ENCODE measurements around the gene MRPL46.

The MRPL46 gene

GRCh38 chr15:88433046-88433685, 34.0 kb downstream of the MRPL46 start:
- Histone ChIP-seq H3K9me3 (no peaks in the 10 kb centered on the region), H3K4me1 (peaks cover 9% of the 10 kb centered on the region), H3K27me3 (no peaks in the 10 kb centered on the region), H3K36me3 (no peaks in the 10 kb centered on the region), H3K4me3 (ENCODE audit: low read depth, low read length) (no peak overlapping the region)
- DNase-seq = no peak
- no peak for TF ChIP-seq CTCF (IDR thresholded peaks at IDR 0.05; ENCODE audit: low read depth, low read length)

- no peaks in the 10 kb centered on the region for H3K27me3 ChIP-seq
- no peak for TF ChIP-seq CTCF (IDR thresholded peaks at IDR 0.05; ENCODE audit: low read depth, low read length)
- no peaks in the 10 kb centered on the region for H3K36me3 ChIP-seq
- H3K4me3 ChIP-seq (ENCODE audit: low read depth, low read length) = no peak overlapping the region
- peaks cover 17% of the 10 kb centered on the region for H3K4me1 ChIP-seq
- no peaks in the 10 kb centered on the region for H3K9me3 ChIP-seq
- no peak for DNase-seq
Measured at GRCh38 chr15:88431441-88431840, 35.7 kb downstream of the MRPL46 start.

- Histone ChIP-seq H3K27me3 (no peaks in the 10 kb centered on the region), H3K9me3 (no peaks in the 10 kb centered on the region), H3K36me3 (no peaks in the 10 kb centered on the region), H3K4me3 (ENCODE audit: low read depth, low read length) (no peak overlapping the region), H3K4me1 (peaks cover 17% of the 10 kb centered on the region)
- no peak for DNase-seq
- no peak for TF ChIP-seq CTCF (IDR thresholded peaks at IDR 0.05; ENCODE audit: low read depth, low read length)
Measured at GRCh38 chr15:88430051-88430450, 37.1 kb downstream of the MRPL46 start.

GRCh38 chr15:88428805-88429605, 38.2 kb downstream of the MRPL46 start:
- Histone ChIP-seq H3K36me3 (no peaks in the 10 kb centered on the region), H3K4me1 (peaks cover 17% of the 10 kb centered on the region), H3K27me3 (no peaks in the 10 kb centered on the region), H3K4me3 (ENCODE audit: low read depth, low read length) (peak overlapping the region; percentile 6; the same call in 1 of the 2 replicates), H3K9me3 (no peaks in the 10 kb centered on the region)
- no peak for TF ChIP-seq CTCF (IDR thresholded peaks at IDR 0.05; ENCODE audit: low read depth, low read length)
- peak; percentile 28 for DNase-seq

GRCh38 chr15:88428053-88428452, 39.1 kb downstream of the MRPL46 start:
- Histone ChIP-seq H3K9me3 (no peaks in the 10 kb centered on the region), H3K27me3 (no peaks in the 10 kb centered on the region), H3K4me1 (peaks cover 17% of the 10 kb centered on the region), H3K4me3 (ENCODE audit: low read depth, low read length) (peak overlapping the region; percentile 6; the same call in 1 of the 2 replicates), H3K36me3 (no peaks in the 10 kb centered on the region)
- peak; percentile 46 for DNase-seq
- no peak for TF ChIP-seq CTCF (IDR thresholded peaks at IDR 0.05; ENCODE audit: low read depth, low read length)

GRCh38 chr15:88426304-88426703, 40.9 kb downstream of the MRPL46 start:
- Histone ChIP-seq H3K4me3 (ENCODE audit: low read depth, low read length) (no peak overlapping the region), H3K4me1 (peaks cover 17% of the 10 kb centered on the region), H3K27me3 (no peaks in the 10 kb centered on the region), H3K9me3 (no peaks in the 10 kb centered on the region), H3K36me3 (no peaks in the 10 kb centered on the region)
- TF ChIP-seq CTCF (IDR thresholded peaks at IDR 0.05; ENCODE audit: low read depth, low read length) = no peak
- no peak for DNase-seq

All from BE2C (cell line).